ENCODE data around the gene PLB1.
"Not testable (repeated sequence)": the region's sequence is repeated elsewhere in the genome, so short reads cannot be mapped to it uniquely, and the experiment has no call there.

PLB1 gene

GRCh38 chr2:28465148-28465885 is 30.5 kb upstream of the PLB1 start:
- DNase-seq (ENCODE audit: low read depth, low spot score), result no peak

- DNase-seq (ENCODE audit: low read depth, low spot score), result no peak
These were observed 26.6 kb upstream of the PLB1 start for GRCh38 chr2:28469304-28469703.

- DNase-seq (ENCODE audit: low read depth, low spot score), result no peak
These were observed 25.8 kb upstream of the PLB1 start for GRCh38 chr2:28469947-28470535.

DNA sequence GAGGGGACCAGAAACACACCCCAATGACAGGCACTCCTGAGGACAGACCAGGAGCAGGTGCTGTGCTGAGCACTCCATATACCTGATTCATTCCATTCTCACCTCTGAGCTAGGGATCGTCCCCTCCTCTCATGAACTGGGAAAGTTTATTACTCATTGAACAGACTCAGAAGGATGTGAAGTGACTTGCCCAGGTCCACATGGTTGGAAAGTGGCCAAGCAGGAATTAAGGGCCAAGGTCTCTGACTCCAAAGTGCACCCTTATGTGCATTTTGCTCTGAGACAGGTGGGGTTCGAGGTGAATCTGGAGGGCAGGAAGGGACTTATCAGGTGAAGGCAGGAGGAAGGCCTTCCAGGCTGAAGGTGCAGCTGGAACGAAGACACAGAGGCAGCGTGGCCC is 25.1 kb upstream of the PLB1 start:
- no peak for DNase-seq (ENCODE audit: low read depth, low spot score)

DNA sequence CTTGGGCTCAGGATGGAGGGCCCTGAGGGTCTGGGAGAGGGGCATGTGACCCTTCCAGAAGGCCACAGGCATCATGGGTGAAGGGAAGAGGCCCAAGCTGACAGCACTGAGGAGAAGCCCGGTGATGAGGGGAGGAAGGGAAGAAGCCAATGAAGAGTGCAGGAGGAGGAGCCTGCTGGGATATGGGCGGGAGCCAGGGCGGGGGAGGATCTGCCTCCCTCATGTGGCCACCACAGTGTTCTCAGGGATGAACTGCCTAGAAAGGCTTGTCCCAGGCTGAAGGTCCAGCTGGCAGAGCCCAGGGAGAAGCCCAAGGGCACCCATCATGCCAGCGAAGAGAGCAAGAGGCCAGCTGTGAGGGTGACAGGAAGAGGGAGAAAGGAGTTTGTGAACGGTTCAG is 24.6 kb upstream of the PLB1 start:
- DNase-seq (ENCODE audit: low read depth, low spot score), result no peak

DNA sequence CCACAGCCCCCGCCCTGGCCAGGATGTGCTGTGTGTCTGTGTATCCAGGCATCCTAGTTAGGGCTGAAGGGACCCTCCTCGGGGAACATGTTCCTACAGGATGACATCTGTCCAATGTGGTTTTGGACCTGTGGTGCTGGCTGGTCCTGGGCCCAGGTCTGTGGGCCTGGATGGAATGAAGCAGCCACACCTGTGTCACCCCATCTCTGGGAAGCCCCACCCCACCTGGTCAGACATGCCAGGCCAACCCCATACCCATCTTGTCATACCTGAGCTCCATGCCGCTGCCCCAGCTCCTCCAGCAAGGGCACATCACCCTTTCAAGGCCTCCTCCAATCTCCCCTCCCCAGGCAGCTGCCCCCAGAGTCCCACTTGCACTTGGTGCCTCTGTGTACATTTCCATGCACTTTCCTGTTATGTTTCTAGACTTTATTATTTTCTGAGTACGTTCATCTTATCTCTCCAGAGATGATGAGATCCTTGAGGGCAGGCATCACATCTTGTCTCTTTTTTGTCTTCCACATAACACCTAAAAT is 24.1 kb upstream of the PLB1 start:
- DNase-seq (ENCODE audit: low read depth, low spot score), result no peak

GRCh38 chr2:28472641-28473040 is 23.2 kb upstream of the PLB1 start:
- not testable (repeated sequence) for DNase-seq (ENCODE audit: low read depth, low spot score)

DNA sequence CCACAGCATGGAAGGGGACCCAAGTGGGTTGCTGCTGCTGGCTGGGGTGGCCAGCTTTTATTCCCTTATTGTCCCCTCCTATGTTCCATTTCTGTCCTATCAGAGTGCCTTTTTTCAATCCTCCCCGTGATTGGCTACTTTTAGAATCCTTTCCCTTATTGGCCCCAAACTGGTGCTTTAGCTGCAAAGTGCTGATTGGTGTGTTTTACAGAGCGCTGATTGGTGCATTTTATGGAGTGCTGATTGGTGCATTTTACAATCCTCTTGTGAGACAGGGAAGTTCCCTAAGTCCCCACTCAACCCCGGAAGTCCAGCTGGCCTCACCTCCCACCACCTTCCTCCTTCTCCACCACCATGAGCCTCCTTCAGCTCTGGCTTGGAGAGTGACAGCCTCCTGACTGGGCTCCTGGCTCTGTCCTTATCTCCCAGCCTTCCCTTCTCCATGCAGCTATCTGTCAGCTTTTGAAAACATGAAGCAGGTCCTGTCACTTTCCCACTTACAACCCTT is 20.7 kb upstream of the PLB1 start:
- no peak for DNase-seq (ENCODE audit: low read depth, low spot score)

DNA sequence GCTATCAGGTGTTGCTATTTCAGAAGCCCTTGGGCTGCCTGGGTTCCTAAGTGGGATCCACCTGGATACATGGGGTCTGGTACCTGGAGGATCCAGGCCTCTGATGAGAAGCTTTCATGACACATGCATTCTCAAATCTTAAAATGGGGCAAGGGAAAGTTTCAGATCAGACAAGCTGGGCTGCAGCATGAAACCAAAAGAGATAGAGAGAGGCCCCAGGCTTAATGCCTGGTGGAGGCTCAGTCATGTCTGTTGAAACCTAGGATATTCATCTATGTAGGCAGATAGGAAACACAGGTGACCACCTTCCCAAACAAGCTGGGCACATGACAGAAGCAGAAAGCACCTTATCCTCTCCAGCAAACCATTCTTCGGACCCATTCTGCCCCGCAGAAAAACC is 18.8 kb upstream of the PLB1 start:
- no peak for DNase-seq (ENCODE audit: low read depth, low spot score)

- DNase-seq (ENCODE audit: low read depth, low spot score), result no peak
These were observed 18.2 kb upstream of the PLB1 start for GRCh38 chr2:28477645-28478044.

GRCh38 chr2:28480403-28481049 is 15.3 kb upstream of the PLB1 start:
- DNase-seq (ENCODE audit: low read depth, low spot score), result no peak

DNA sequence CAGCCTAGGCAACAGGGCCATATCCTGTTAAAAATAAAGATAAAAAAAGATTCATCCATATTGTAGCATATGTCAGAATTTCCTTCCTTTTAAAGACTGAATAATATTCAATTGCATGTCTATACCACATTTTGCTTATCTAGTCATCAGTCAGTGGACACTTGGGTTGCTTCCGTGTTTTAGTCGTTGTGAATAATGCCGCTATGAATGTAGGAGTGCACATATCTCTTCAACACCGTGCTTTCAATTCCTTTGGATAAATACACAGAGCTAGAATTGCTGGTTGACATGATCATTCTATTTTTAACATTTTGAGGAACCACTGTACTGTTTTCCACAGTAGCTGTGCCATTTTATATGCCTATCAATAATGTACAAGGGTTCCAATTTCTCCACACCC is 14.0 kb upstream of the PLB1 start:
- no peak for DNase-seq (ENCODE audit: low read depth, low spot score)

- DNase-seq (ENCODE audit: low read depth, low spot score), result no peak
These were observed 11.0 kb upstream of the PLB1 start for GRCh38 chr2:28484835-28485234.

DNA sequence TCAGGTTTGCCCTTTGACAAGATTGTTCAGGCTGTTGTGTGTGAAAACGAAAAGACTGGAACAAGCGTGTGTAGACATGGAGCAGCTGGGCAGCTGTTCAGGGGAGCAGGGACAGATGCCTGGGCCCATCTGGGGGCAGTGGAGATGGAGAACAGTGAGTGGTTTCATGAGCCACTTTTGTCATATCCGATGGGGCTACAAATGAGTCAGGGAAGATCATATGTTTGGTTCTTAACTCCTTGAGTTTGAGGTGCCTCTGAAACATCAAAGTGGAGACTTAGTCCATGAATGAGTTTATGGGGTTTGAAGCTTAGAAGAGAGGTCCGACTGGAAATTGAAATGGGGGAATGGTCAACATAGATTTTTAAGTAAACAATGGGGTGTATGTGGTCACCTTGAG is 9.3 kb upstream of the PLB1 start:
- no peak for DNase-seq (ENCODE audit: low read depth, low spot score)

DNA sequence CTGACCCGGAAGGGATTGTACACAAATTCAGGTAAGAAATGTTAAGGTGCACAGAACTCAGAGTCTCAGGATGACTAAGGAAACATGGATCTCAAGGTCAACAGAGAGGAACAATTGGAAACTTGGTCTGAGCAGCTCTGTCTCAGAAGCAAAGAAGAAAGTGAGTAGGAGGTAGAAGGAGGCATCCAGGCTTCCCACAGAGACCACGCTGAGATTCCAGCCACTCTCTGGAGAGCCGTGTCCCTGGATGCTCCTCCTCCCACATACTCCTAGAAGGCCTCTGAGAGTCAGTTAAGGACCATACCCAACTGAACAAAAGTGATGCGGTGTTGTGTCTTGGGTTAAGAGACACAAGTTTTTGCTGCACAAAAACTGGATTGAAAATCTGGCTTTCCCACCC is 8.6 kb upstream of the PLB1 start:
- no peak for DNase-seq (ENCODE audit: low read depth, low spot score)

DNA sequence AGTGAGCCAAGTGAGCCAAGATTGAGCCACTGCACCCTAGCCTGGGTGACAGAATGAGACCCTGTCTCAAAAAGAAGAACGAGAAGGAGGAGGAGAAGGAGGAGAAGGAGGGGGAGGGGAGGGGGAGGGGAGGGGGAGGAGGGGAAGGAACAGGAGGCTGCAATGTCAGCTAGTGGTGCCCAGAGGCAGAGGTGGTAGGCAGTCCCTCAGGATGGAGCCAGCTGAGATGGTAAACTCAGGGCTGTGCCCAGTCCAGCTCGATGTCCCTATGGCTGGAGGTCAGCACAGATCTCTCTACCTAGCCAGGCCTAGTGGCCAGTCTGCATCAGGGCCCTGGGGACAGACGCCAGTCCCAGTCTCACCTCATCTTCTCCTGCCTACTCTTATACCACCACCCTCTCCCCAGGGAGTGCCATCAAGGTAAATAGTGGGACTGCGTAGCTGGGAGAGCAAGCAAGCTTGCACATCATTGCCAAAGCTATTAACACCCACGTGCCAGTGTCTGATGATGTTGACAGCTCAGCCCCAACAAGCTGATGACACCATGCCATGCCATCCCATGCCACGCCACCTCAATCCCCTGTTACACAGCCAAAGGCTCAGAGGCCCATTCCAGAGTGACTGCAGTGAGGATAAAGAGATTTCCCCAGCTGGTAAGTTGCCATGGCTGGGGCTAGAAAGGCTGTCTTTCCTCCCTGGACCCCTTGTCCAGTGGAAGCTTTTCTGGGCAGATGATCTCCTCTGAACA is 7.6 kb upstream of the PLB1 start:
- DNase-seq (ENCODE audit: low read depth, low spot score), result no peak

DNA sequence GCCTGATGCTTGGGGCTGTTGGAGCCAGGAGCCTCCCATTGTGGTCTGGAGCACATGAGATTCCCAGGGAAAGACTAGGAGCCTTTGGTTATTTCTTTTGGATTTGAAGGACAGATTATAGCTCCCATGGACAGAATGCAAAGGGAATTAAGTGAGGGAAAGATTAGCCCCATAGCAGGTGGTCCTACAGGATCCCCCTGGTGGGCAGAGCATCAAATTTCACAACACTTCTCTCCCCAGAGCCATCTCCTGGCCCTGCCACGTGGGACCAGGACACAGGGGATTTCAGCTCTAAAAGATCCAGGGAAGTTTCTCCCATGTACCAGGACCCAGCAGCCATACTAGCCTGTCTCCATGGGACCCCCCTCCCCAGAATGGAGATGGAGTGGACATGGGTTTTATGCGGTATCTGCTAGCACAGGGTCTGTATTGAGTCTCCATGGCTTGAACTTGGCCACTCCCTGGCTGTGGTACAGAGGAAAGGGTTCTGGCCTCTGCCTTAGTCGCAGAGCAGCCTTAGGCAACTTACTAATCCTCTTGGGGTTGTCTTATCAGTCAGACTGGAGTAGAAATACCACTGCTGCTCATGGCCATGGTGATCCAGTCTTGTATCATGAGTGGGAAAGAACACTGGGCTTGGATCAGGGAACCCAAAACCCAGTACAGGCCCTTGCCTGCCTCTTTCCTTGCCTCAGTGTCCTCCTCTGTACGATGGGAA is 6.8 kb upstream of the PLB1 start:
- DNase-seq (ENCODE audit: low read depth, low spot score), result no peak

DNA sequence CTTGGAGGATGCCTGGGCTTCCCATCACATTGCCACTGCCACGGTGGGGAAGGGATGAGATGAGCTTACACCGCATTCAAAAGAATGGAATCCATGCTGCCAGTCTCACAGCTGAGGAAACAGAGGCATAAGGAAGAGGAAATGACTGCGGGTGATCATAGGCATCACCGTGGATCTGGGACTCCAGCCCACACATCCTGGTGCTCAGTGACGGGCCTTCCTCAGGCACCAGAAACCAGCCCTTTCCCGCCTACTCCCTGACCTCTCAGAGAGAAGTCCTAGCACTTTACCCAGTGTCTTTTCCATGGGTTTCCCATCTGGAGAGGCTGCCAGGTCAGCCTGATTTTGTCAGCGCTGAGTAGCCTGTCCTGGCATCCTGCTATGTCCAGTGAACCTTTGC is 5.3 kb upstream of the PLB1 start:
- no peak for DNase-seq (ENCODE audit: low read depth, low spot score)

DNA sequence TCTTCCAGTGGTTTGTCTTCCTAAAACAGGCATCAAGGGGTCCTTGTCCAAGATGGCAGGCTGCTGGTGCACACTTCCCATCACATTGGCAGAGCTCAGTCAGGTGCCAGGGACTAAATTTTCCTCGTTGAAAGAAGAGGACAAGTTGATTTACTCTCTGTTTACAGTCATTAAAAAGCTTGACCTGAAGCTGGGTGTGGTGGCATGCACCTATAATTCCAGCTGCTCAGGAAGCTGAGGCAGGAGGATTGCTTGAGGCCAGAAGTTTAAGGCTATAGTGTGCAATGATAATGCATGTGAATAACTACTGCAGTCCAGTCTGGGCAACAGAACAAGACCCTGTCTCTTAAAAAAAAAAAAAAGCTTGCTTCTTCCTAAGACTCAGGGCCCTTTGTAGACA is 3.6 kb upstream of the PLB1 start:
- no peak for DNase-seq (ENCODE audit: low read depth, low spot score)

GRCh38 chr2:28493636-28494035 is 2.2 kb upstream of the PLB1 start:
- DNase-seq (ENCODE audit: low read depth, low spot score), result no peak

DNA sequence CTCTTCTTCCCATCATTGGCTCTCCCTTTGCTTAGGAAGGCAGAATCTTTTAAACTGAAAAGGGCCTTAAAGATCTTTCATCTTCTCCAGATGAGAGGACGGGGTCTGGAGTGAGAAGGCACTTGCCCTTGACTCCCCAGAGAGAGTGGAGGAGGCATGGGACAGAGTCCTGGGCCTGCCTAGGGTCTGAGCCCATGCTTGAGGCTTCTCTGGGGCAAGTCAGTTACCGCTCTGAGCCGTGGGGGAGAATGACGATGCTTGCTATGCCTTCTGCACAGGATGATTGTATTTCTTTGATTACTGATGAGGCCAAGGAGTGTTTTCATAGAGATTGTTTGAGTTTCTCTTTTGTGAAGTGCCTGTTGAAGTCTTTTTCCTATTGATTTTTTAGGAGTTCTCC is 921 bp downstream of the PLB1 start:
- no peak for DNase-seq (ENCODE audit: low read depth, low spot score)

All from smooth muscle cell of the brain vasculature (primary cell).